IPS-18c (cell line): Measurements from ENCODE around the gene VRK2.
"Not testable (repeated sequence)": the region's sequence is repeated elsewhere in the genome, so short reads cannot be mapped to it uniquely, and the experiment has no call there.

Experiments used
- H3K4me3 ChIP-seq: 2 replicates; pipeline ENCODE4 v1.7.0; 2013; ENCODE audit warnings: low read depth, mild to moderate bottlenecking, low read length, moderate library complexity; ENCODE audit not compliant: insufficient read depth
- H3K9me3 ChIP-seq: one replicate; pipeline ENCODE4 v1.6.1; 2013; ENCODE audit warnings: mild to moderate bottlenecking, low read length, moderate library complexity; ENCODE audit not compliant: control insufficient read depth, insufficient read depth

The VRK2 gene

GRCh38 chr2:58092772-58093171, 46.2 kb downstream of the VRK2 start:
- H3K9me3 ChIP-seq, H3K4me3 ChIP-seq: not testable (repeated sequence)

- Histone ChIP-seq H3K9me3 (no peaks in the 10 kb centered on the region), H3K4me3 (no peak overlapping the region)
Observed at GRCh38 chr2:58097025-58097424, 50.4 kb downstream of the VRK2 start.

- Histone ChIP-seq H3K4me3 (no peak overlapping the region), H3K9me3 (no peaks in the 10 kb centered on the region)
Observed at GRCh38 chr2:58098254-58099095, 51.9 kb downstream of the VRK2 start.

GRCh38 chr2:58099096-58099769, 52.6 kb downstream of the VRK2 start:
- Histone ChIP-seq H3K4me3 (no peak overlapping the region), H3K9me3 (no peaks in the 10 kb centered on the region)

GRCh38 chr2:58101500-58101899, 54.9 kb downstream of the VRK2 start:
- no peaks in the 10 kb centered on the region for H3K9me3 ChIP-seq
- no peak overlapping the region for H3K4me3 ChIP-seq

GRCh38 chr2:58106896-58107295, 60.3 kb downstream of the VRK2 start:
- Histone ChIP-seq H3K4me3 (no peak overlapping the region), H3K9me3 (no peaks in the 10 kb centered on the region)

- no peaks in the 10 kb centered on the region for H3K9me3 ChIP-seq
- H3K4me3 ChIP-seq, result no peak overlapping the region
Observed at GRCh38 chr2:58107803-58108710, 61.5 kb downstream of the VRK2 start.

GRCh38 chr2:58109481-58109880, 62.9 kb downstream of the VRK2 start:
- no peak overlapping the region for H3K4me3 ChIP-seq
- no peaks in the 10 kb centered on the region for H3K9me3 ChIP-seq

- H3K4me3 ChIP-seq, result no peak overlapping the region
- no peaks in the 10 kb centered on the region for H3K9me3 ChIP-seq
Observed at GRCh38 chr2:58110765-58111164, 64.2 kb downstream of the VRK2 start.

- H3K4me3 ChIP-seq, H3K9me3 ChIP-seq: not testable (repeated sequence)
Observed at GRCh38 chr2:58113563-58113962, 67.0 kb downstream of the VRK2 start.

GRCh38 chr2:58120626-58121229, 74.1 kb downstream of the VRK2 start:
- Histone ChIP-seq H3K4me3 (no peak overlapping the region), H3K9me3 (no peaks in the 10 kb centered on the region)

- Histone ChIP-seq H3K9me3 (no peaks in the 10 kb centered on the region), H3K4me3 (no peak overlapping the region)
Observed at GRCh38 chr2:58122040-58122439, 75.4 kb downstream of the VRK2 start.

- H3K9me3 ChIP-seq, result no peaks in the 10 kb centered on the region
- H3K4me3 ChIP-seq, result no peak overlapping the region
Observed at GRCh38 chr2:58122540-58122939, 75.9 kb downstream of the VRK2 start.

- Histone ChIP-seq H3K4me3 (no peak overlapping the region), H3K9me3 (no peaks in the 10 kb centered on the region)
Observed at GRCh38 chr2:58127111-58127510, 80.5 kb downstream of the VRK2 start.

- Histone ChIP-seq H3K4me3 (no peak overlapping the region), H3K9me3 (no peaks in the 10 kb centered on the region)
Observed at GRCh38 chr2:58130238-58130637, 83.6 kb downstream of the VRK2 start.

- Histone ChIP-seq H3K9me3 (no peaks in the 10 kb centered on the region), H3K4me3 (no peak overlapping the region)
Observed at GRCh38 chr2:58131191-58132011, 84.8 kb downstream of the VRK2 start.
